ENCODE data around the gene TEKT5. TPM values are rescaled to one million over a fixed set of nuclear protein-coding genes. Genes with fewer than 3 reads are reported as not detected.

TEKT5 gene
- total RNA-seq, 1 experiment from 2014 or later, result not detected

- intact Hi-C loops (cut with micrococcal nuclease; ENCODE audit: unreplicated experiment) (no loop called here), in situ Hi-C loops (cut with HindIII; ENCODE audit: low pct_unique_long_range_greater_than_20kb, low sequenced_read_pairs) (no loop called here)
- H3K4me1 ChIP-seq (ENCODE audit: control insufficient read depth, insufficient read depth, low read length), result no peaks in the 10 kb centered on the region
- ATAC-seq (no peak), DNase-seq (ENCODE audit: low read depth, low spot score) (no peak)
- H3K9me3 ChIP-seq (ENCODE audit: control insufficient read depth, insufficient read depth, low read depth, low read length), result no peaks in the 10 kb centered on the region
- peaks cover 12% of the 10 kb centered on the region for H3K27me3 ChIP-seq (ENCODE audit: control insufficient read depth, insufficient read depth, low read length)
- no peaks in the 10 kb centered on the region for H3K36me3 ChIP-seq (ENCODE audit: control insufficient read depth, insufficient read depth, low read length)
- no peak overlapping the region for H3K4me3 ChIP-seq (ENCODE audit: low read depth in 2 of 2, low read length in 2 of 2)
- no peak overlapping the region for H3K27ac ChIP-seq (ENCODE audit: low read length)
- ChIA-PET CTCF (no interaction called here), POLR2A (no interaction called here)
- TF ChIP-seq CTCF (IDR thresholded peaks at IDR 0.05) (no peak), TCF7L2 (IDR thresholded peaks at IDR 0.05; ENCODE audit: low read depth, low read length) (no peak), SIN3A (IDR thresholded peaks at IDR 0.05; ENCODE audit: borderline replicate concordance, insufficient read depth, low read depth, low read length) (no peak), POLR2AphosphoS5 (IDR thresholded peaks at IDR 0.05; ENCODE audit: low read depth, low read length) (no peak)
- TF ChIP-seq, protein P1, sequence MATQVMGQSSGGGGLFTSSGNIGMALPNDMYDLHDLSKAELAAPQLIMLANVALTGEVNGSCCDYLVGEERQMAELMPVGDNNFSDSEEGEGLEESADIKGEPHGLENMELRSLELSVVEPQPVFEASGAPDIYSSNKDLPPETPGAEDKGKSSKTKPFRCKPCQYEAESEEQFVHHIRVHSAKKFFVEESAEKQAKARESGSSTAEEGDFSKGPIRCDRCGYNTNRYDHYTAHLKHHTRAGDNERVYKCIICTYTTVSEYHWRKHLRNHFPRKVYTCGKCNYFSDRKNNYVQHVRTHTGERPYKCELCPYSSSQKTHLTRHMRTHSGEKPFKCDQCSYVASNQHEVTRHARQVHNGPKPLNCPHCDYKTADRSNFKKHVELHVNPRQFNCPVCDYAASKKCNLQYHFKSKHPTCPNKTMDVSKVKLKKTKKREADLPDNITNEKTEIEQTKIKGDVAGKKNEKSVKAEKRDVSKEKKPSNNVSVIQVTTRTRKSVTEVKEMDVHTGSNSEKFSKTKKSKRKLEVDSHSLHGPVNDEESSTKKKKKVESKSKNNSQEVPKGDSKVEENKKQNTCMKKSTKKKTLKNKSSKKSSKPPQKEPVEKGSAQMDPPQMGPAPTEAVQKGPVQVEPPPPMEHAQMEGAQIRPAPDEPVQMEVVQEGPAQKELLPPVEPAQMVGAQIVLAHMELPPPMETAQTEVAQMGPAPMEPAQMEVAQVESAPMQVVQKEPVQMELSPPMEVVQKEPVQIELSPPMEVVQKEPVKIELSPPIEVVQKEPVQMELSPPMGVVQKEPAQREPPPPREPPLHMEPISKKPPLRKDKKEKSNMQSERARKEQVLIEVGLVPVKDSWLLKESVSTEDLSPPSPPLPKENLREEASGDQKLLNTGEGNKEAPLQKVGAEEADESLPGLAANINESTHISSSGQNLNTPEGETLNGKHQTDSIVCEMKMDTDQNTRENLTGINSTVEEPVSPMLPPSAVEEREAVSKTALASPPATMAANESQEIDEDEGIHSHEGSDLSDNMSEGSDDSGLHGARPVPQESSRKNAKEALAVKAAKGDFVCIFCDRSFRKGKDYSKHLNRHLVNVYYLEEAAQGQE (IDR thresholded peaks at IDR 0.05; ENCODE audit: insufficient read depth in 1 of 2, low read depth in 2 of 2, low read length in 1 of 2), result no peak
- BruUV-seq (replicated peaks), result no TSS peak
These were observed 104.4 kb downstream of the TEKT5 start for GRCh38 chr16:10590342-10590741.

DNA sequence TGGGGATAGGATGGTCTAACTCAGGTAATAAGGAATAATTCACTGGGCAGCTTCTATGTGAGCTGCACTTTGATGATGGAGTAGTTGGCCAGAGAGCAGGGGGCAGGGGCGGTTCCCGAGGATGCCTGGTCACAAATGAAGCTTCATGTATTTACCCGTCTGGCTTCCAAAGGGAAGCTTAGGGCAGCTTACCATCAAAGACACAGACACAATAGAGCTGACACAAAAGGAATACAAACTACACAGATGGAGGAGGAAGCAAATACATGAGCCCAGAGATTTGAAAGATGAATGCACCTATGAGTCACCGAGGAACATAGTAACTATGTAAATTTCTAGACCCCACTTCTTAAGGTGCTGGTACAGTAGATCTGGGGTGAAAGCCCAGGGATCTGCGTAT is 105.6 kb downstream of the TEKT5 start:
- ChIA-PET CTCF (no interaction called here), POLR2A (no interaction called here)
- no peak for TF ChIP-seq POLR2AphosphoS5 (IDR thresholded peaks at IDR 0.05; ENCODE audit: low read depth, low read length)
- DNase-seq (ENCODE audit: low read depth, low spot score), result no peak
- Histone ChIP-seq H3K4me3 (ENCODE audit: low read depth in 2 of 2, low read length in 2 of 2) (no peak overlapping the region), H3K9me3 (ENCODE audit: control insufficient read depth, insufficient read depth, low read depth, low read length) (no peaks in the 10 kb centered on the region), H3K27ac (ENCODE audit: low read length) (no peak overlapping the region), H3K27me3 (ENCODE audit: control insufficient read depth, insufficient read depth, low read length) (peaks cover 14% of the 10 kb centered on the region), H3K36me3 (ENCODE audit: control insufficient read depth, insufficient read depth, low read length) (no peaks in the 10 kb centered on the region), H3K4me1 (ENCODE audit: control insufficient read depth, insufficient read depth, low read length) (no peaks in the 10 kb centered on the region)
- intact Hi-C loops (cut with micrococcal nuclease; ENCODE audit: unreplicated experiment) (loop anchor here (10.0 kb wide), 1 partner anchor 64 kb away; no protein-coding TSS in a partner anchor), in situ Hi-C loops (cut with HindIII; ENCODE audit: low pct_unique_long_range_greater_than_20kb, low sequenced_read_pairs) (no loop called here)
- ATAC-seq, result no peak
- BruUV-seq (replicated peaks), result no TSS peak

DNA sequence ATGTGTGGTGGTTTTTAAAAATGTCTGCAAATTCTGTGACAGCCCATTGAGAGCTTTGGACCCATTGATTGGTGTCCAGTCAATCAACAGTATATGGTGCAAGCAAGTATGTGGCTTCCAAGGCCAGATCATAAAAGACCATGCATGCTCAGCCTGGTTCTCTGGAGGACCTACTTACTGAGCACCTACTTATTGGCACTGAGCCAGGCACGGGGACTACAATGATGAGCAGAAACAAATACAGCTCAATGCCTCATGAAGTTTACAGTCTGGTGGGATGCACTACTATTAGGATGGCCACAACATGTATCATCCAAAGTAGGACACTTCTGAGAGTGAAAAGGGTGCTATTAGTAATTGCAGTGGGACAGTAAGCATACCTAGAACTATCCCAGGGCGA is 107.1 kb downstream of the TEKT5 start:
- Histone ChIP-seq H3K27ac (ENCODE audit: low read length) (no peak overlapping the region), H3K27me3 (ENCODE audit: control insufficient read depth, insufficient read depth, low read length) (peaks cover 20% of the 10 kb centered on the region), H3K4me1 (ENCODE audit: control insufficient read depth, insufficient read depth, low read length) (no peaks in the 10 kb centered on the region), H3K36me3 (ENCODE audit: control insufficient read depth, insufficient read depth, low read length) (no peaks in the 10 kb centered on the region), H3K9me3 (ENCODE audit: control insufficient read depth, insufficient read depth, low read depth, low read length) (no peaks in the 10 kb centered on the region), H3K4me3 (ENCODE audit: low read depth in 2 of 2, low read length in 2 of 2) (no peak overlapping the region)
- ATAC-seq, result no peak
- no peak for DNase-seq (ENCODE audit: low read depth, low spot score)
- in situ Hi-C loops (cut with HindIII; ENCODE audit: low pct_unique_long_range_greater_than_20kb, low sequenced_read_pairs), result no loop called here
- intact Hi-C loops (cut with micrococcal nuclease; ENCODE audit: unreplicated experiment), result loop anchor here (10.0 kb wide), 1 partner anchor 63 kb away; no protein-coding TSS in a partner anchor
- CTCF ChIA-PET, result no interaction called here
- TF ChIP-seq CTCF (IDR thresholded peaks at IDR 0.05) (no peak), SIN3A (IDR thresholded peaks at IDR 0.05; ENCODE audit: borderline replicate concordance, insufficient read depth, low read depth, low read length) (no peak), TCF7L2 (IDR thresholded peaks at IDR 0.05; ENCODE audit: low read depth, low read length) (no peak), POLR2AphosphoS5 (IDR thresholded peaks at IDR 0.05; ENCODE audit: low read depth, low read length) (no peak)
- TF ChIP-seq, protein P1 (IDR thresholded peaks at IDR 0.05; ENCODE audit: insufficient read depth in 1 of 2, low read depth in 2 of 2, low read length in 1 of 2), result no peak
- BruUV-seq (replicated peaks), result no TSS peak
- POLR2A ChIA-PET, result no interaction called here
